ENCODE results near the gene TSBP1. TPM values are rescaled to one million over a fixed set of nuclear protein-coding genes. Genes with fewer than 3 reads are reported as not detected.

TSBP1 gene
- total RNA-seq, 1 experiment from 2014 or later, result not detected

- Histone ChIP-seq H3K36me3 (ENCODE audit: control insufficient read depth in 1 of 2, insufficient read depth in 2 of 2, low read length in 2 of 2) (no peaks in the 10 kb centered on the region), H4K20me1 (ENCODE audit: insufficient read depth) (no peaks in the 10 kb centered on the region), H3K9me2 (ENCODE audit: insufficient read depth) (no peaks in the 10 kb centered on the region), H3K4me1 (ENCODE audit: control insufficient read depth in 1 of 2, insufficient read depth in 2 of 2, low read length in 2 of 2) (no peaks in the 10 kb centered on the region), H3K27me3 (ENCODE audit: insufficient read depth, low read length) (0 out of 2 replicates have a peak, but pooled peaks cover 9% of the 10 kb centered on the region), H3K4me2 (ENCODE audit: low read length) (no peak overlapping the region), H3K79me2 (ENCODE audit: insufficient read depth, low read length) (no peaks in the 10 kb centered on the region), H3K9ac (ENCODE audit: low read length) (no peak overlapping the region), H2AFZ (ENCODE audit: low read depth, low read length, poor library complexity, severe bottlenecking) (no peak overlapping the region), H3K9me3 (ENCODE audit: control insufficient read depth in 1 of 2, insufficient read depth in 1 of 2, low read depth in 1 of 2, low read length in 2 of 2) (no peaks in the 10 kb centered on the region), H3K4me3 (replicated peaks in 1 of 2; ENCODE audit: low read depth in 1 of 2, low read length in 2 of 2) (no peak overlapping the region), H3K27ac (ENCODE audit: low read depth, low read length) (no peak overlapping the region)
- no peak for TF ChIP-seq POLR2A (IDR thresholded peaks at IDR 0.05; ENCODE audit: borderline replicate concordance, extremely low read depth, insufficient read depth, insufficient read length)
- no peak for TF ChIP-seq YY1 (IDR thresholded peaks at IDR 0.05; ENCODE audit: extremely low read depth, insufficient replicate concordance, low read depth, low read length)
- no peak for TF ChIP-seq RAD21 (IDR thresholded peaks at IDR 0.05; ENCODE audit: low read depth)
- no peak for TF ChIP-seq REST (IDR thresholded peaks at IDR 0.05; ENCODE audit: low read depth)
- TF ChIP-seq ZBTB33 (IDR thresholded peaks at IDR 0.05; ENCODE audit: extremely low read depth, insufficient replicate concordance, low read length), result no peak
- no peak for TF ChIP-seq MAX (IDR thresholded peaks at IDR 0.05)
- TF ChIP-seq FOSL1 (IDR thresholded peaks at IDR 0.05; ENCODE audit: low read depth), result no peak
- TF ChIP-seq SIN3A (IDR thresholded peaks at IDR 0.05; ENCODE audit: low read depth), result no peak
- no peak for TF ChIP-seq ELF1 (IDR thresholded peaks at IDR 0.05; ENCODE audit: borderline replicate concordance, low read depth)
- TF ChIP-seq ATF3 (IDR thresholded peaks at IDR 0.05), result no peak
- RAD21 ChIA-PET (ENCODE audit: low non-redundant PET in 1 of 2, low total read pairs in 2 of 2, uncharacterized antibody in 2 of 2, unreplicated experiment in 2 of 2), result no interaction called here
- no TSS peak for BruUV-seq (replicated peaks)
- no peak for ATAC-seq
- POLR2A ChIA-PET, result no interaction called here
- intact Hi-C loops (cut with micrococcal nuclease), result no loop called here
- CTCF ChIA-PET, result no interaction called here
- DNase-seq (ENCODE audit: low read depth, low spot score), result no peak
Measured at GRCh38 chr6:32290886-32291450, 80.7 kb downstream of the TSBP1 start.

Data from HCT116 (cell line).